Activated CD8-positive, alpha-beta memory T cell treated with anti-CD3 and anti-CD28 coated beads, Interleukin-2, amount 10 ng/mL, durations not matched to agents 7 days and 5 days (primary cell): ENCODE results near the gene ENTREP3. TPM values are rescaled to one million over a fixed set of nuclear protein-coding genes. Genes with fewer than 3 reads are reported as not detected.

Experiments
- total RNA-seq, 2 experiments: library from RNA; stranded (reverse); gene quantifications; one replicate each; pipeline ENCODE4 v1.2.3, GENCODE V29; 2021

The ENTREP3 gene
- total RNA-seq, 2 experiments from 2014 or later = 30.7 to 32.3 TPM

Other genes starting within 250 kb of the ENTREP3 start
- under 1 TPM; 0.09 to 0.29 TPM for gene DCST2, start 221.7 kb downstream of the ENTREP3 start, total RNA-seq
- not detected for gene DCST1, start 221.7 kb downstream of the ENTREP3 start, total RNA-seq
- gene ADAM15, start 204.2 kb downstream of the ENTREP3 start, total RNA-seq = 10 to 100 TPM; 41.7 to 47.5 TPM
- 1 to 10 TPM; 3.8 to 5.3 TPM for gene EFNA4, start 191.7 kb downstream of the ENTREP3 start, total RNA-seq
- gene EFNA3, start 176.6 kb downstream of the ENTREP3 start, total RNA-seq = 1 to 10 TPM; 1.9 to 2.8 TPM
- not detected for gene EFNA1, start 127.6 kb downstream of the ENTREP3 start, total RNA-seq
- 10 to 100 TPM; 39.8 to 41.2 TPM for gene SLC50A1, start 119.6 kb downstream of the ENTREP3 start, total RNA-seq
- gene DPM3, start 115.0 kb downstream of the ENTREP3 start, total RNA-seq = 10 to 100 TPM; 54.2 to 57.0 TPM
- gene KRTCAP2, start 82.2 kb downstream of the ENTREP3 start, total RNA-seq = 100 to 1,000 TPM; 166 to 177 TPM
- gene TRIM46, start 81.6 kb downstream of the ENTREP3 start, total RNA-seq = 10 to 100 TPM; 11.2 to 16.1 TPM
- 10 to 100 TPM; 14.3 to 23.5 TPM for gene THBS3, start 47.6 kb downstream of the ENTREP3 start, total RNA-seq
- 10 to 100 TPM; 39.0 to 48.6 TPM for gene MTX1, start 46.8 kb downstream of the ENTREP3 start, total RNA-seq
- 100 to 1,000 TPM in 1 of 2 experiments, 10 to 100 TPM in 1; 82.0 to 108 TPM for gene SCAMP3, start 6.9 kb upstream of the ENTREP3 start, total RNA-seq
- gene CLK2, start 18.0 kb upstream of the ENTREP3 start, total RNA-seq = 100 to 1,000 TPM in 1 of 2 experiments, 10 to 100 TPM in 1; 94.8 to 108 TPM
- gene HCN3, start 22.0 kb upstream of the ENTREP3 start, total RNA-seq = 1 to 10 TPM; 5.4 to 6.1 TPM
- gene PKLR, start 46.0 kb upstream of the ENTREP3 start, total RNA-seq = not detected
- gene FDPS, start 53.4 kb upstream of the ENTREP3 start, total RNA-seq = 100 to 1,000 TPM; 329 to 406 TPM
- gene RUSC1, start 65.4 kb upstream of the ENTREP3 start, total RNA-seq = 10 to 100 TPM; 29.1 to 33.2 TPM